ENCODE results near the gene PPT2. TPM values are rescaled to one million over a fixed set of nuclear protein-coding genes. Genes with fewer than 3 reads are reported as not detected.
"Not testable (repeated sequence)": the region's sequence is repeated elsewhere in the genome, so short reads cannot be mapped to it uniquely, and the experiment has no call there.

Gene PPT2
- polyA plus RNA-seq, 6 donors from 2014 or later, result 0.96 to 3.0 (median 2.0) TPM; not detected in 1

DNA sequence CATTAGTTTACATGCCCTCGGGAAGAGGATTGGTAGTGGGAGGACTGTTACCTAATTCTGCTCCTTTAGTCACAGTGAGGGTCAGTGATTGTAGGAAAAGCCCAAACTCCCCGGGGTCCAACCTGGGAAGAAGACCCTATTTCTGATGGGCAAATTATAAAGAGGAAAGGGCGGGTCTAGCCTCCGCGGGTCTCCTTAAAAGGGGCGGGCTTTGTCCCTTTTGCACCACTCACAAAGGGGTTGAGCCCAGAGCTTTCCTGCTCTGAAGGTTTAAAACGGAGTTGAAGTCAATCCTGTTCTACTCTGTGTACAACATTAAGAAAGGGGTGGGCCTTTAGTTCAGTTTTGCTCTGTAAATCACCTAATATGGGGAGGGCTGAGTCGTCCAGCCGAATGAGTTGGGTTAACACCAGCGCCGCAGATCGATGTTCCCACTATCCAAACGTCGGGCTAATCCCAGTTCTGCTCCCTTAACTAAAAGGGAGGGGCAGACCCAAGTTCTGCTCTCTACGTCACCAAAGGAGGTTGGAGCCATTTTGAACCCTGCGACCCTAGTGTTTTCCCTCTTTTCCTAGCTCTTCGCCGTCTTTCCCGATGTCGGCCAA, 23.3 kb downstream of the PPT2 start:
- Mint-ChIP-seq H3K36me3 (peaks cover 0 to 11% of the 10 kb centered on the region in 2 donors), H3K27ac (peak overlapping the region; percentile 94 to 100 (median 98)), H3K4me1 (peaks cover 65 to 75% (median 67%) of the 10 kb centered on the region in 3 donors), H3K27me3 (no peaks in the 10 kb centered on the region), H3K9me3 (peaks cover 0 to 4% (median 0%) of the 10 kb centered on the region in 7 donors), H3K4me3 (peak overlapping the region; percentile 82 to 100 (median 96))
- ATAC-seq (ENCODE audit: low read depth in 2 of 2) (no peak), DNase-seq (no peak)

DNA sequence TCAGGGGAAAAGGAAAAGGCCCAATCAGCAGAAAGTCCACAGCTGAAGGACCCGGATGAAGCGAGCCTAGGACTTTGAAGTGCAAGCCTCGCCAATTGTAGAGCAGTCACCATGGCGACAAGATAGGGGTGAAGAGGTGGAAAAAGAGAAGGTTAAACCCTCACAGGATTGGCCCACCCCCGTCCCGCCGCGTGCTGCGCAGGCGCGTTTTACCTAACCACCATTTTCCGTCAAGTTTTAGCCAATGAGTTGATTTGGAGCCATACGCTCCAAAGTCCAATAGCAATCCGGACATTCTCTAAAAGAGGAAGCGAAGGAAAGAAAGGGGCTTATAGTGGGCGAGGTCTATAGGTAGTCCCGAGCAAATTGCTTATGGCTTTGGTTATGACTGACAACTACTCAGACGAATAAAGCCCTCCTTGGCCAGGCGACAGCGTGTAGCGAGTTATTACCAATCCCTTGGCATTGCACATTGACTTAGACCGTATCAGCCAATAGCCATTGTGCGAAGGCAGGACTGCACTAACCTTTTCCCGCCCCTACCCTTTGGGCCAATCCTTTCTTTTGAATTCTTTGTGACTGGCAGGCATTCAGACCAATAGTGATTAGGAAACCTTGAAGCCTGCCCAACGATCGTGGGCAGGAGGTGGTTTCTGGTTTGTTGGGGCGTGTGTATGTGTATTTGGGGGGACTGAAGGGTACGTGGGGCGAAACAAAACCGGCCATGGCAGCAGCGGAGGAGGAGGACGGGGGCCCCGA, 24.0 kb downstream of the PPT2 start, which contains the start of gene RNF5:
Gene RNF5, plus strand, starts transcription at position 618 of the 759 bp plus-strand sequence. Its CDS starts 107 bp downstream, at position 725.
- peak within 1 kb of the TSS; percentile 82 to 100 (median 96) for H3K4me3 Mint-ChIP-seq
- H3K4me1 Mint-ChIP-seq, result peaks cover 65 to 71% (median 66%) of the 10 kb centered on the region in 3 donors
- ATAC-seq (ENCODE audit: low read depth in 2 of 2) (peak; percentile 80 to 82), DNase-seq (peak; percentile 97)
- H3K9me3 Mint-ChIP-seq, result peaks cover 0 to 4% (median 0%) of the 10 kb centered on the region in 7 donors
- peaks cover 0 to 11% of the 10 kb centered on the region in 2 donors for H3K36me3 Mint-ChIP-seq
- no peaks in the 10 kb centered on the region for H3K27me3 Mint-ChIP-seq
- peak within 1 kb of the TSS; percentile 94 to 100 (median 98) for H3K27ac Mint-ChIP-seq

DNA sequence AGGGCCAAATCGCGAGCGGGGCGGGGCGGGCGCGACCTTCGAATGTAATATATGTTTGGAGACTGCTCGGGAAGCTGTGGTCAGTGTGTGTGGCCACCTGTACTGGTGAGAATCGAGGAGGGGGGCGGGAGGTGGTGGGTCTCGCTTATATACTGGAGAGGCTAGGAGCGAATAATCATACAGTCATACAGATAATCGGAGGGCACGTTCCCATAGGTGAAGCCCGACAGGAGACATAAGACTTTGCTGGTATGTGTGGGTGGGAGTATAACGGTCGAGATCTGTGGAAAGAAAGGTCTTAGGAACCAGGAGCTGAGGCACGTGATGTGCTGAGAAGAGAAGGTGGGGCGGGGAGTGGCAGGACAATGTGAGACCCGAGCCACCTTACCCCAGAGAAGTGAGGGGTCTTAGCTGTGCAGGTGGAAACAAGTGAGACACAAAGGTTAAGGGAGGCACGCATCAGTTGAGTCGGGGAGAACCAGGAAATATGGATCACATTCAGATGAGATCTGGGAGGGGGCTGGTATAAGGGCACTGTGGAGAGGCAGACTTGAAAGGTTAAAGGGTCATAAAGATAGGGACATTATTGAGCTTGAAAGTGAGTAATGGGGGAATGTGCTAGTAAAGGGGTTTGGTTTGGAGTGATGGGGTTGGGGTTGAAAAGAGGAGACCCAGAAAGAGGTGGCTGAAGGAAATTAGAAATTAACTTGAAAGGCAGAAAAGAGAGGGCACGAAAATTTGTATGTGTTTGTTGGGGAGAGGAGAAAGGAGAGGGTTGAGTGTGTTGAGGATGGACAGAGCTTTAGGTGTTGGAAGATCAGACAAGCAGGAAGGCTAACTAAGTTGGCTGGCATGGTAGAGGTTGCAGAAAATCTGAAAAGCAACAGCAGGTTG, 24.9 kb downstream of the PPT2 start:
- DNase-seq, result no peak

GRCh38 chr6:32179766-32180405, 25.9 kb downstream of the PPT2 start:
- H3K36me3 Mint-ChIP-seq, result peaks cover 0 to 11% of the 10 kb centered on the region in 2 donors
- H3K4me3 Mint-ChIP-seq, result peak overlapping the region; percentile 45 to 77 (median 62)
- DNase-seq (no peak), ATAC-seq (ENCODE audit: low read depth in 2 of 2) (no peak)
- no peaks in the 10 kb centered on the region for H3K27me3 Mint-ChIP-seq
- peaks cover 0 to 4% (median 0%) of the 10 kb centered on the region in 7 donors for H3K9me3 Mint-ChIP-seq
- peak overlapping the region in 5 of 6 donors; percentile 16 to 74 (median 70) for H3K27ac Mint-ChIP-seq
- peaks cover 52 to 59% (median 58%) of the 10 kb centered on the region in 3 donors for H3K4me1 Mint-ChIP-seq

More for the DNA sequence above, 24.9 kb downstream of the PPT2 start:
- Mint-ChIP-seq H3K4me1 (peaks cover 58 to 64% (median 58%) of the 10 kb centered on the region in 3 donors), H3K27ac (peak overlapping the region; percentile 88 to 100 (median 97)), H3K27me3 (no peaks in the 10 kb centered on the region), H3K4me3 (peak overlapping the region; percentile 82 to 100 (median 96)), H3K9me3 (peaks cover 0 to 4% (median 0%) of the 10 kb centered on the region in 7 donors), H3K36me3 (peaks cover 0 to 11% of the 10 kb centered on the region in 2 donors)
- no peak for ATAC-seq (ENCODE audit: low read depth in 2 of 2)

DNA sequence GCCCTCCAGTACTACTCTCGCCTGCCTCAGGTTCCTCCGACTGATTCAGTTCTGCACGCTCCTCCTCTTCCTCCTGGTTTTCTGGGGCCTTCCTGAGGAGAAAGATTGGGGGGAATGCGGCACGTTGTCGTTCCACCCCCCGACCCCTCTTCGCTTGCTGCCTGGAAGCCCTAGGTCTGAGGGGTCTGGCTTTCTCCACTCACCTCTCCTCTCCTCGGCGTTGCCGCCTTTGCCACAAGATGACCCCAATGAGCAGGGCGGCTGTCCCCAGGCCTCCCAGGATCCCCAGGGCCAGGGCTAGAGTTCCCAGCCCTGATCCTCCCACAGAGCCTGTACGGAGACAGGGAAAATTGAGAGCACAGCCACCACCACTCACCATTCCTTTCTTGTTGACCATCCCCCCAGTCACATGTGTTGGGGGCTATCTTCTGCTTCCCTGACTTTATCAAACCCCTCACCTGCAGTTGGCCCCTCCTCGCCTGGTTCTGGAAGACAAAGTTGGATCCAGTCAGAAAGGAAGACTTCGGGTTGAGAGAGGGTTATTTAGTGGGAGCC, 27.3 kb downstream of the PPT2 start:
- Mint-ChIP-seq H3K9me3 (peaks cover 0 to 4% (median 0%) of the 10 kb centered on the region in 7 donors), H3K4me3 (peak overlapping the region in 3 of 8 donors; percentile 54 to 74 (median 62)), H3K27ac (peak overlapping the region in 4 of 6 donors; percentile 47 to 69 (median 64)), H3K36me3 (peaks cover 4 to 18% of the 10 kb centered on the region in 2 donors), H3K4me1 (peaks cover 51 to 56% (median 54%) of the 10 kb centered on the region in 3 donors), H3K27me3 (no peaks in the 10 kb centered on the region)
- ATAC-seq (ENCODE audit: low read depth in 2 of 2), result no peak
- no peak for DNase-seq

GRCh38 chr6:32181915-32182529, 28.1 kb downstream of the PPT2 start:
- DNase-seq (no peak), ATAC-seq (ENCODE audit: low read depth in 2 of 2) (no peak)
- Mint-ChIP-seq H3K4me1 (peaks cover 50 to 56% (median 54%) of the 10 kb centered on the region in 3 donors), H3K9me3 (peaks cover 0 to 1% (median 0%) of the 10 kb centered on the region in 7 donors), H3K27ac (peak overlapping the region in 2 of 6 donors; percentile 23 to 42), H3K36me3 (peaks cover 10 to 26% of the 10 kb centered on the region in 2 donors), H3K4me3 (no peak overlapping the region), H3K27me3 (no peaks in the 10 kb centered on the region)

DNA sequence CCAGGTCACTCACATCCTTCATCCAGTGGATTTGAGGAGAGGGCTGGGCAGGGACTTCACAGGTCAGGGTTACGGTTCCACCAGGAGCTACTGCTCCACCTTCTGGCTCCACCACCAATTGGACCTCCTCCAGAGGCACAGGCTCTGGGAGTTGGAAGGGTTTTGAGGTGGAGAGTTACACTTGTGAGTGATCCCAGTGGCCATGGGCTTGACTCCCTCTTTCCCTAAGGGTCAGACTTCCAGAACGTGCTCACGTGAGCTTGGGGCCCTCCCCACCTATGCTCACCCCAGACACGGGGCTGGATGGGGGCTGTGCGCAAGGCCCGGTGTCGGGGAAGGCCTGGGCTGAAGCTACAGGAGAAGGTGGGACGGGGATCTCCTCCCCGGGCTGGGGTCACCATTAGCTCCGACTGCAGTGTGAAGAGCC, 28.6 kb downstream of the PPT2 start:
- peaks cover 0 to 1% (median 0%) of the 10 kb centered on the region in 7 donors for H3K9me3 Mint-ChIP-seq
- peaks cover 14 to 32% of the 10 kb centered on the region in 2 donors for H3K36me3 Mint-ChIP-seq
- H3K4me3 Mint-ChIP-seq, result peak overlapping the region in 2 of 8 donors; percentile 2 to 10
- no peak for DNase-seq
- H3K27me3 Mint-ChIP-seq, result no peaks in the 10 kb centered on the region
- H3K4me1 Mint-ChIP-seq, result peaks cover 51 to 56% (median 54%) of the 10 kb centered on the region in 3 donors
- H3K27ac Mint-ChIP-seq, result peak overlapping the region in 1 of 6 donors; percentile 23
- ATAC-seq (ENCODE audit: low read depth in 2 of 2), result no peak

DNA sequence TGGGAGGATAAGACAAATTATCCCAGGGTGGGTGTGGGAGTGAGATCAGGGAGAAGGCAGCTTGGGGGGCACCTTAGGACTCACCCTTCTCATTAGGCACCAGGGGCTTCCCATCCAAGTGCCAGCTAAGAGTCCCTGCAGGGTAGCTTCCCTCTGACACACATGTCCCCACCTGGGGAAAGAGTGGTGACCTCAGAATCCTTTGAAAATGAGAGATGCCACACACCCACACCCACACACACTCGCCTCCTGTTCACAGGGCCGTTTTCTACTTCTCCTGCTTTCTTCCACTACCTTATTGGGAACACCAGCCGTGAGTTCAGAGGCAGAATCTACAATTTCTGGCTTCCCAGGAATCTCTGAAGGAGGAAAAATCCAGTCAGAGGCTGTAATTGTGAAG, 29.1 kb downstream of the PPT2 start:
- Mint-ChIP-seq H3K27ac (peak overlapping the region in 1 of 6 donors; percentile 31), H3K36me3 (peaks cover 16 to 35% of the 10 kb centered on the region in 2 donors), H3K27me3 (no peaks in the 10 kb centered on the region), H3K9me3 (no peaks in the 10 kb centered on the region), H3K4me3 (peak overlapping the region in 1 of 8 donors; percentile 2), H3K4me1 (peaks cover 51 to 59% (median 56%) of the 10 kb centered on the region in 3 donors)
- no peak for ATAC-seq (ENCODE audit: low read depth in 2 of 2)
- no peak for DNase-seq

GRCh38 chr6:32183483-32184083, 29.6 kb downstream of the PPT2 start:
- ATAC-seq (ENCODE audit: low read depth in 2 of 2) (no peak), DNase-seq (no peak)
- Mint-ChIP-seq H3K4me1 (peaks cover 48 to 58% (median 58%) of the 10 kb centered on the region in 3 donors), H3K36me3 (peaks cover 16 to 35% of the 10 kb centered on the region in 2 donors), H3K27me3 (no peaks in the 10 kb centered on the region), H3K9me3 (no peaks in the 10 kb centered on the region), H3K27ac (peak overlapping the region in 2 of 6 donors; percentile 31 to 60), H3K4me3 (peak overlapping the region in 1 of 8 donors; percentile 54)

GRCh38 chr6:32184084-32184640, 30.2 kb downstream of the PPT2 start, which contains the start of gene AGER:
TSS of gene AGER (minus strand) at chr6:32184253. CDS start at chr6:32184222, 31 bp downstream.
- Mint-ChIP-seq H3K4me3 (peak within 1 kb of the TSS in 2 of 8 donors; percentile 15 to 54), H3K27ac (peak within 1 kb of the TSS in 3 of 6 donors; percentile 31 to 82 (median 60)), H3K9me3 (no peaks in the 10 kb centered on the region), H3K27me3 (no peaks in the 10 kb centered on the region), H3K4me1 (peaks cover 48 to 58% (median 58%) of the 10 kb centered on the region in 3 donors), H3K36me3 (peaks cover 16 to 35% of the 10 kb centered on the region in 2 donors)
- no peak for DNase-seq
- no peak for ATAC-seq (ENCODE audit: low read depth in 2 of 2)

- not testable (repeated sequence) for DNase-seq; ATAC-seq (ENCODE audit: low read depth in 2 of 2); H3K27me3 Mint-ChIP-seq; H3K9me3 Mint-ChIP-seq
- Mint-ChIP-seq H3K27ac (peak overlapping the region in 3 of 6 donors; percentile 18 to 79 (median 24)), H3K4me3 (peak overlapping the region in 4 of 8 donors; percentile 41 to 97 (median 66)), H3K36me3 (peaks cover 16 to 28% of the 10 kb centered on the region in 2 donors), H3K4me1 (peaks cover 45 to 55% (median 52%) of the 10 kb centered on the region in 3 donors)
Observed at GRCh38 chr6:32185681-32186131, 31.8 kb downstream of the PPT2 start.
